B cell (primary cell): Measurements from ENCODE around the gene TM9SF4. TPM values are rescaled to one million over a fixed set of nuclear protein-coding genes. Genes with fewer than 3 reads are reported as not detected.

Source experiments
- ATAC-seq: fragments of 200-7000 bp; cut with Tn5 transposase; one replicate; pipeline ENCODE4 v1.10.0; 2021; ENCODE audit warnings: low read depth, mild to moderate bottlenecking, moderate number of reproducible peaks, moderate library complexity
- CTCF ChIA-PET: fragments of 350-600 bp; sonication (Branson Sonifier 250); formaldehyde crosslinking; loops from one replicate; lab custom pipeline; 2021; ENCODE audit warnings: antibody characterized with exemption, inconsistent platforms; lab: Charles Lee
- POLR2A ChIA-PET: fragments of 350-600 bp; sonication (Branson Sonifier 250); formaldehyde crosslinking; loops from one replicate; lab custom pipeline; 2021; ENCODE audit warnings: antibody characterized with exemption; lab: Charles Lee
- DNase-seq: peaks from one replicate; pipeline ENCODE4 v3.0.0; 2013
- H2AFZ ChIP-seq: 2 replicates; pipeline ENCODE4 v1.6.1; 2012; ENCODE audit warnings: mild to moderate bottlenecking, low read depth, low read length; ENCODE audit not compliant: insufficient read depth, poor library complexity, severe bottlenecking
- H3K27ac ChIP-seq, 2 donors: 1 replicate in 1 of 2; 2 replicates in 1 of 2; pipeline ENCODE4 v1.5.1; 2012 to 2013; ENCODE audit warnings: low read length in 2 of 2, mild to moderate bottlenecking in 2 of 2, moderate library complexity in 1 of 2
- H3K27me3 ChIP-seq, 4 experiments: fragments of 200-600 bp in 1 of 4; sonication (generic) in 1 of 4; replicated peaks in 1 of 4; 1 replicate in 2 of 4; 2 replicates in 2 of 4; pipeline versions ENCODE4 v1.6.1 to v1.7.0; 2013 to 2016; ENCODE audit warnings: low read length in 3 of 4, mild to moderate bottlenecking in 2 of 4, mixed read lengths in 1 of 4, moderate library complexity in 1 of 4; ENCODE audit not compliant: insufficient read depth in 4 of 4, control insufficient read depth in 3 of 4; ENCODE audit errors: control extremely low read depth in 1 of 4
- H3K36me3 ChIP-seq, 2 experiments: replicated peaks in 1 of 2; 1 replicate in 1 of 2; 2 replicates in 1 of 2; pipeline versions ENCODE4 v1.6.1 to v1.7.1; 2013; ENCODE audit warnings: low read length in 1 of 2; ENCODE audit not compliant: insufficient read depth in 2 of 2, control insufficient read depth in 1 of 2; ENCODE audit errors: control extremely low read depth in 1 of 2, extremely low read depth in 1 of 2
- H3K4me1 ChIP-seq, 2 donors: fragments of 200-600 bp in 1 of 2; sonication (generic) in 1 of 2; 1 replicate in 1 of 2; 2 replicates in 1 of 2; pipeline versions ENCODE4 v1.5.1 to v1.6.1; 2013 to 2017; ENCODE audit warnings: low read length in 2 of 2; ENCODE audit not compliant: control insufficient read depth in 2 of 2, insufficient read depth in 2 of 2
- H3K4me2 ChIP-seq: replicated peaks from 2 replicates; pipeline ENCODE3; 2012; ENCODE audit warnings: mild to moderate bottlenecking, low read depth, low read length; ENCODE audit not compliant: poor library complexity, severe bottlenecking
- H3K4me3 ChIP-seq, 5 experiments: fragments of 200-600 bp in 1 of 5; sonication (generic) in 1 of 5; 1 replicate in 3 of 5; 2 replicates in 2 of 5; pipeline versions ENCODE4 v1.5.1 to v1.7.0; 2011 to 2016; ENCODE audit warnings: low read length in 4 of 5, mild to moderate bottlenecking in 4 of 5, low read depth in 2 of 5, control low read depth in 1 of 5, moderate library complexity in 1 of 5; ENCODE audit not compliant: insufficient read depth in 1 of 5; ENCODE audit errors: control extremely low read depth in 1 of 5, extremely low read depth in 1 of 5
- H3K79me2 ChIP-seq: fragments of 200-600 bp; sonication (generic); one replicate; pipeline ENCODE4 v1.6.0; 2016; ENCODE audit warnings: low read length; ENCODE audit not compliant: control insufficient read depth, insufficient read depth
- H3K9ac ChIP-seq: fragments of 200-600 bp; sonication (generic); 2 replicates; pipeline ENCODE4 v1.6.1; 2017; ENCODE audit warnings: mild to moderate bottlenecking, low read length, moderate library complexity
- H3K9me3 ChIP-seq, 3 donors: one replicate each; pipeline versions ENCODE4 v1.6.1 to v1.7.1; 2013; ENCODE audit warnings: low read length in 2 of 3; ENCODE audit not compliant: control insufficient read depth in 2 of 3, insufficient read depth in 1 of 3; ENCODE audit errors: control extremely low read depth in 1 of 3
- H4K20me1 ChIP-seq: 2 replicates; pipeline ENCODE4 v1.6.0; 2012; ENCODE audit warnings: mild to moderate bottlenecking, low read length; ENCODE audit not compliant: insufficient read depth, control insufficient read depth, poor library complexity, severe bottlenecking
- H3K27ac Mint-ChIP-seq: one replicate; pipeline ENCODE4 v1.8.0; 2021; ENCODE audit warnings: mixed read lengths
- H3K27me3 Mint-ChIP-seq: one replicate; pipeline ENCODE4 v1.8.0; 2021; ENCODE audit warnings: mixed read lengths
- H3K4me1 Mint-ChIP-seq: one replicate; pipeline ENCODE4 v1.8.0; 2021; ENCODE audit warnings: mixed read lengths
- H3K4me3 Mint-ChIP-seq: one replicate; pipeline ENCODE4 v1.8.0; 2021; ENCODE audit warnings: mixed read lengths
- H3K9me3 Mint-ChIP-seq: one replicate; pipeline ENCODE4 v1.8.0; 2022; ENCODE audit warnings: mixed read lengths; ENCODE audit not compliant: insufficient read depth
- EZH2 ChIP-seq: IDR thresholded peaks from 2 replicates; pipeline ENCODE4 v1.6.1; 2012; ENCODE audit warnings: borderline replicate concordance, low read depth, mild to moderate bottlenecking, moderate library complexity, low read length; ENCODE audit not compliant: insufficient read depth, poor library complexity, severe bottlenecking
- WGBS: methylation state at CpG from one replicate; pipeline ENCODE4 v1.1.5; 2013; ENCODE audit warnings: missing lambda C conversion rate; ENCODE audit not compliant: insufficient coverage; 5-methylcytosine and 5-hydroxymethylcytosine counted together
- intact Hi-C: fragments of 100-400 bp; cut with micrococcal nuclease; formaldehyde crosslinking; loops from one replicate; pipeline ENCODE4 v1.10.0; 2022
- polyA plus RNA-seq: library from polyadenylated mRNA; depleted of rRNA; stranded (reverse); fragments of >200 nt; gene quantifications from 2 replicates; pipeline ENCODE4 v1.2.3, GENCODE V29; 2012
- total RNA-seq, 2 donors: library from RNA; stranded (reverse); fragments of 120-200 nt in 1 of 2; gene quantifications; 1 replicate in 1 of 2; 2 replicates in 1 of 2; pipeline versions ENCODE4 v1.2.3 to v1.2.4, GENCODE V29; 2013 to 2022
- TF ChIP-seq, protein P1 (sequence below): fragments of 200-600 bp; IDR thresholded peaks from one replicate; pipeline ENCODE4 v1.8.0; 2022; ENCODE audit warnings: antibody characterized with exemption, mild to moderate bottlenecking

The TM9SF4 gene
- total and polyA plus RNA-seq, 2 donors (not counting 1 experiment from before 2014, with no cell fraction given): 23.5 to 53.8 TPM

DNA sequence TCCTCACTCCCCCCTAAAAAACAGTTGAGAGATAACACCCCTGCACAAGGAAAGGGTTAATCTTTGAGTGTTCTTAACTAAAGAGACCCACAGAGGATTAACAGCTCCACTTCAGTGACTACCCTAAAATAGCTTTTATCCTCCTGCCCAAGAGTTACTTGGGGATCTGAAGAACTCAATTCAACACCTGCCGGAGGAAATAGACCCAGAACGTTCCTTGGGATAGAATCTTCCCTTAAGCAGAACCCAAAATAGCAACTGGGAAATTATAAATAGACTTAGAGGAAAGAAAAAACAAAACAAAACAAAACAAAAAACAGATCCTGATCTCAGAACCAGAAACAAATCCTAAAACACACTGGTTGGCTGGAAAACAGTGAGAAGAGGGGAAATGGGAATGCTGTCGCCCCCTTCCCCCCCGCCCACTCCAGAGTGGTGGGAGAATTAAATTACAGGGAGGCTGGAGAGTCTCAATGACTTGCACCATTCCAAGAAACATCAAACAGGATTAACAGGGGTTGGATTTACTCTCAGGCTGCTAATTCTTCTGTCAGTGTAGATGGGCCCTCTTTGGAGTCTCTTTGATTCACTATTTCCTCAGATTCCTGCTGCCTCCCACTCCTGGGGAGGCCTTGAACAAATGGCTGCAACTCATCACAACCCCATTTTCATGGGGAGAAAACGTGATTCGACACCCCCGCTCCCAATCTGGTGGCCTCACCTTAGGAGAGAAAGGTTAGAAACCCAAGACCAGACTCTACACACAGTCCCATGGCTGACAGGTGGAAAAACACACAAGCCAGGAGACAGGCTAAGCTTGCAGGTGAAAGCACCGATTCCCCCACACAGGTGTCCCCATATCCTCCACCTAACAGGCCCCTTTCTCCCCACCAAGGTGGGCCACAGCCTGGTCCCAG, 96.6 kb downstream of the TM9SF4 start:
- CTCF ChIA-PET: no interaction called here

More for the DNA sequence above, 96.6 kb downstream of the TM9SF4 start:
- Mint-ChIP-seq H3K9me3 (no peaks in the 10 kb centered on the region), H3K27me3 (no peaks in the 10 kb centered on the region), H3K4me1 (peaks cover 66% of the 10 kb centered on the region), H3K27ac (peak overlapping the region; percentile 93), H3K4me3 (peak overlapping the region; percentile 96)
- Histone ChIP-seq H3K36me3 (peaks cover 0 to 20% of the 10 kb centered on the region in 2 experiments), H3K27me3 (no peaks in the 10 kb centered on the region), H3K79me2 (peaks cover 82% of the 10 kb centered on the region), H3K9ac (peak overlapping the region; percentile 92), H3K4me1 (peaks cover 35 to 39% of the 10 kb centered on the region in 2 donors), H3K4me3 (peak overlapping the region in 3 of 5 experiments; percentile 78 to 98 (median 98)), H3K9me3 (no peaks in the 10 kb centered on the region), H3K4me2 (peak overlapping the region; percentile 92), H3K27ac (peak overlapping the region in 1 of 2 donors; percentile 86), H4K20me1 (peaks cover 57% of the 10 kb centered on the region), H2AFZ (peak overlapping the region; percentile 97)
- no peak for ATAC-seq
- TF ChIP-seq, protein P1, sequence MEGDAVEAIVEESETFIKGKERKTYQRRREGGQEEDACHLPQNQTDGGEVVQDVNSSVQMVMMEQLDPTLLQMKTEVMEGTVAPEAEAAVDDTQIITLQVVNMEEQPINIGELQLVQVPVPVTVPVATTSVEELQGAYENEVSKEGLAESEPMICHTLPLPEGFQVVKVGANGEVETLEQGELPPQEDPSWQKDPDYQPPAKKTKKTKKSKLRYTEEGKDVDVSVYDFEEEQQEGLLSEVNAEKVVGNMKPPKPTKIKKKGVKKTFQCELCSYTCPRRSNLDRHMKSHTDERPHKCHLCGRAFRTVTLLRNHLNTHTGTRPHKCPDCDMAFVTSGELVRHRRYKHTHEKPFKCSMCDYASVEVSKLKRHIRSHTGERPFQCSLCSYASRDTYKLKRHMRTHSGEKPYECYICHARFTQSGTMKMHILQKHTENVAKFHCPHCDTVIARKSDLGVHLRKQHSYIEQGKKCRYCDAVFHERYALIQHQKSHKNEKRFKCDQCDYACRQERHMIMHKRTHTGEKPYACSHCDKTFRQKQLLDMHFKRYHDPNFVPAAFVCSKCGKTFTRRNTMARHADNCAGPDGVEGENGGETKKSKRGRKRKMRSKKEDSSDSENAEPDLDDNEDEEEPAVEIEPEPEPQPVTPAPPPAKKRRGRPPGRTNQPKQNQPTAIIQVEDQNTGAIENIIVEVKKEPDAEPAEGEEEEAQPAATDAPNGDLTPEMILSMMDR: no peak
- TF ChIP-seq EZH2: no peak
- intact Hi-C loops: loop anchor here (2.0 to 10.0 kb wide), 2 partner anchors 73 to 161 kb away; no protein-coding TSS in a partner anchor
- POLR2A ChIA-PET: interaction anchor here (0.6 kb wide), 1 partner anchor 73 kb away, joined by 5 read pairs; no protein-coding TSS in a partner anchor
- no peak for DNase-seq
- WGBS: 52% methylated on average over 2 of the region's 8 CpGs
